ENCODE data around the gene TUBA4A.

The TUBA4A gene

GRCh38 chr2:219253753-219254589 is at the start of gene TUBA4A:
TUBA4A (minus strand) TSS chr2:219253918; CDS start chr2:219253858, 60 bp downstream.
- DNase-seq (ENCODE audit: low spot score): peak; percentile 97
- TF ChIP-seq CTCF (IDR thresholded peaks at IDR 0.05; ENCODE audit: extremely low read depth, missing control alignments): no peak

DNA sequence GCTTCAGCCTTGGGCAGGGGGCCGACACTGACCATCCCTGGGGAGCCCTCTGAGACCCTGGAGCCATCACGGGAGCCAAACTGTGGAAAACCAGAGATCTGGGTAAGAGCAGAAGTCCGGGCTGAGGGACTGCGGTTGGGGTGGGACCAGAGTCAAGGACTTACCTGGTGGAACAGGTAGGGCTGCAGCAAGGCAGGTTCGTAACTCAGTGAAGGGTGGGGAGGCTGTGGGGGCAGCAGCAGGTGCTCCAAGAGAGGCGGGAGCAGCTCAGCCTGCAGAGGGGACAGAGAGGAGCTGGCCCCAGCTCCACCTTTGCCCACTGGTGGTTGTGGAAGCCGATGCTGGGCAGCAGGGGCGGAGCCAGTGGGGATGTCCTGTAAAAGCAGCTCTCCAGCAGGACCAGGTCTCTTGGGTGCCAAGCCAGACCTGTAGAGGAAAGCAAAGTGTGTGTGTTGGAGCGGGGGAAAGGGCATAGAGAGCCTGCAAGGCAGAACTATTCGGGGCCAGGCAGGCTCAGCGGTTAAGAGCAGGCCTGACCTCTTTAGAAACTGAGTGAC is 48.8 kb upstream of the TUBA4A start:
- TF ChIP-seq CTCF (IDR thresholded peaks at IDR 0.05; ENCODE audit: extremely low read depth, missing control alignments): no peak
- no peak for DNase-seq (ENCODE audit: low spot score)

- no peak for TF ChIP-seq CTCF (IDR thresholded peaks at IDR 0.05; ENCODE audit: extremely low read depth, missing control alignments)
Measured at GRCh38 chr2:219300022-219300421, 46.3 kb upstream of the TUBA4A start.

GRCh38 chr2:219299372-219299760 is 45.6 kb upstream of the TUBA4A start:
- DNase-seq (ENCODE audit: low spot score): no peak
- TF ChIP-seq CTCF (IDR thresholded peaks at IDR 0.05; ENCODE audit: extremely low read depth, missing control alignments): no peak

More at GRCh38 chr2:219300022-219300421, 46.3 kb upstream of the TUBA4A start:
- no peak for DNase-seq (ENCODE audit: low spot score)

DNA sequence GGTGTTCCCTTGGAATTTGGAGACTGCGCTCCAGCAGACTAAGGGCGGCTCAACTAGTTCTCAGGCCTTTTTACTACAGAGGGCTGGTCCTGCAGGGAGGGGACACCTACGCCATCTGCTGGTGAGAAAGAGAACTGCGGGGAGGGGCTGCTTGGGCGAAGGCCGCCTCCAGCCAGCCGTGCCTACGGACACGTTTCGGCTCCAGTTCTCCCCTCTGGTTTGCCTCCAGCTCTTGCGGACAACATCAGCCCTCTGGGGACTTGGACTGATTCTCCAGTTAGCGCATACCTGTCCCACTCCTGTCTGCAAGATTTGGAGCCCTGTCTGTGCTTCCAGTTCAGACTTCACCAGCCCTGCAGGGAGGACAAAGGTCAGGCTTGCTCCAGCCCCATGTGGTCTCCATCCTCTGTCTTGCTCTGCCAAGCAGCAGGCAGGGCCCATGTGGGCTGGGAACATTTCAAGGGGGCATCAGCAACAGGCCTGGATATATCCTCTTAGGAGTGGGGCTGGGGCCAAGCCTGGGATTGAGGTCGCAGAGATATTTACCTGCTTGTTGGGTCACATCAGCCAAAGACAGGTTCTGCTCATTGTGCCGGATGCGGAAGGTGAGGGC is 45.1 kb upstream of the TUBA4A start:
- TF ChIP-seq CTCF (IDR thresholded peaks at IDR 0.05; ENCODE audit: extremely low read depth, missing control alignments): peak; percentile 94
- peak; percentile 94 for DNase-seq (ENCODE audit: low spot score)

- DNase-seq (ENCODE audit: low spot score): no peak
- TF ChIP-seq CTCF (IDR thresholded peaks at IDR 0.05; ENCODE audit: extremely low read depth, missing control alignments): no peak
Measured at GRCh38 chr2:219297766-219298456, 44.2 kb upstream of the TUBA4A start.
